ENCODE measurements around the gene PRM3. TPM values are rescaled to one million over a fixed set of nuclear protein-coding genes. Genes with fewer than 3 reads are reported as not detected.

PRM3 gene
- total RNA-seq, 4 donors from 2014 or later, result not detected

DNA sequence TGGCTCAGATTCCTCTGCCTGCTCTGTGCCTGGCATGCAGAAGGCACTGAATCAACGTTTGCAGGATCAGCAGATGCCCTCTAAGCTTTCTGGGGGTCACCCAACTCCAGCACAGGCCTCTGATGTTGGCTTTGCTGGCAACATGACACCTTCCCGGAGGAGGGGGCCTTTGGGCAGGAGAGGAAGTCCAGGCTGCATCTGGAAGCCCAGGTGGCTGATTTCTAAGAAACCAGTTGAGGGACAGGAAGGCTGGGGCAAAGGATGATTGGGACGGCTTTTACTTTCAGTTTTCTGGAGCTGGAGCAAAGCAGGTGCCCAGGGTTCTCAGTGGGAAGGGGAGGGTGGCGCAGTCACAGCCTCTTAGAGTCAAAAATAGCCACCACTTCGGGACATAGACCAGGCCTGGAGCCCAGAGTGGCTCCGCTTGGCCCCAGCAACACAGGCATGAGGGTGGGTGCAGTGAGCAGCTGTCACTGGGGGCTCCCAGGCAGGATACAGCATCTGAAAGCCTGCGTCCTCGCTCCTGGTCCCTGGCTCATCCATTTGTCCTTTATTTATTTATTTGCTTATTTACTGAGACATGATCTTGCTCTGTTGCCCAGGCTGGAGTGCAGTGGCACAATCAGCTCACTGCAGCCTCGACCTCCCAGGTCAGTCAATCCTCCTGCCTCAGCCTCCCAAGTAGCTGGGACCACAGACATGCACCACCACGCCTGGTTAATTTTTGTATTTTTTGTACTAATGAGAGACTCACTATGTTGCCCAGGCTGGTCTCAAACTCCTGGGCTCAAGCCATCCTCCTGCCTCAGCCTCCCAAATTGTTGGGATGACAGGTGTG, 32.6 kb downstream of the PRM3 start:
- H3K4me1 ChIP-seq, result no peaks in the 10 kb centered on the region
- H3K36me3 ChIP-seq, result no peaks in the 10 kb centered on the region
- WGBS, result 83% methylated on average over 9 of the region's 10 CpGs
- TF ChIP-seq, protein P1, sequence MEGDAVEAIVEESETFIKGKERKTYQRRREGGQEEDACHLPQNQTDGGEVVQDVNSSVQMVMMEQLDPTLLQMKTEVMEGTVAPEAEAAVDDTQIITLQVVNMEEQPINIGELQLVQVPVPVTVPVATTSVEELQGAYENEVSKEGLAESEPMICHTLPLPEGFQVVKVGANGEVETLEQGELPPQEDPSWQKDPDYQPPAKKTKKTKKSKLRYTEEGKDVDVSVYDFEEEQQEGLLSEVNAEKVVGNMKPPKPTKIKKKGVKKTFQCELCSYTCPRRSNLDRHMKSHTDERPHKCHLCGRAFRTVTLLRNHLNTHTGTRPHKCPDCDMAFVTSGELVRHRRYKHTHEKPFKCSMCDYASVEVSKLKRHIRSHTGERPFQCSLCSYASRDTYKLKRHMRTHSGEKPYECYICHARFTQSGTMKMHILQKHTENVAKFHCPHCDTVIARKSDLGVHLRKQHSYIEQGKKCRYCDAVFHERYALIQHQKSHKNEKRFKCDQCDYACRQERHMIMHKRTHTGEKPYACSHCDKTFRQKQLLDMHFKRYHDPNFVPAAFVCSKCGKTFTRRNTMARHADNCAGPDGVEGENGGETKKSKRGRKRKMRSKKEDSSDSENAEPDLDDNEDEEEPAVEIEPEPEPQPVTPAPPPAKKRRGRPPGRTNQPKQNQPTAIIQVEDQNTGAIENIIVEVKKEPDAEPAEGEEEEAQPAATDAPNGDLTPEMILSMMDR (IDR thresholded peaks at IDR 0.05), result no peak
- TF ChIP-seq POLR2A (IDR thresholded peaks at IDR 0.05) (no peak), POLR2AphosphoS5 (IDR thresholded peaks at IDR 0.05) (no peak), EP300 (IDR thresholded peaks at IDR 0.05) (no peak)
- H3K9me3 ChIP-seq, result no peaks in the 10 kb centered on the region
- H3K27ac ChIP-seq, result no peak overlapping the region
- no peak for DNase-seq (ENCODE audit: low spot score in 2 of 2)
- no peaks in the 10 kb centered on the region for H3K27me3 ChIP-seq
- no peak overlapping the region for H3K4me3 ChIP-seq

DNA sequence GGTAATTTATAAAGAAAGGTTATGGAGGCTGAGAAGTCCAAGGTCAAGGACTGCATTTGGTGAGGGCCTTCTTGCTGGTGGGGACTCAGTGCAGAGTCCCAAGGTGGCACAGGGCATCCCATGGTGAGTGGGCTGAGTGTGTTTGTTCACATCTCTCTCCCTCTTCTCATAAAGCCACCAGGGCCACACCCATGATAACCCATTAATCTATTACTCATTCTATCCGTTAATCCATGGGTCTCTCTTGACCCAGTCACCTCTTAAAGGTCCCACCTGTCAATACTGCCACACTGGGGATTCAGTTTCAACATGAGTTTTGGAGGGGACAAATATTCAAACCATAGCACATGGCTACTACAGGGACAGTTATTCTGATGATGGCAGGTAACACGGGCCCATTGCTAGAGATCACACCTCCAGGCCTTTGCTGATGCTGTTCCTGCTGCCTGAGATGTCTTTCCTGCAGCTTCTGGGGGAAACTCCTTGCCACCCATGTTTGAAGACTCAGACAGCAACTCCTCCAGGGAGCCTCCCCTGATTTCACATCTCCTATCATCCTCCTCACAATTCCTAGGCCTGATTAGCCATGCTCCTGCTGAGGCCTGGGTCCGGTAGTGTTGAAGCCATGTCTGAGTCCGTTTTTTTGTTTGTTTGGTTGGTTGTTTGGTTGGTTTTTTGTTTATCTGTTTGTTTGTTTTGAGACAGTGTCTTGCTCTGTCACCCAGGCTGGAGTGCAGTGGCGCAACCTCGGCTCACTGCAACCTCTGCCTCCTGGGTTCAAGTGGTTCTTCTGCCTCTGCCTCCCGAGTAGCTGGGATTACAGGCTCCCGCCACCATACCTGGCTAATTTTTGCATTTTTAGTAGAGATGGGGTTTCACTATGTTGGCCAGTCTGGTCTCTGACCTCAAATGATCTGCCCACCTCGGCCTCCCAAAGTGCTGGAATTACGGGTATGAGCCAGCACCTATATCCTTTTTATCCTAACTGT, 33.5 kb downstream of the PRM3 start:
- TF ChIP-seq, protein P1 (IDR thresholded peaks at IDR 0.05), result no peak
- TF ChIP-seq POLR2AphosphoS5 (IDR thresholded peaks at IDR 0.05) (no peak), EP300 (IDR thresholded peaks at IDR 0.05) (no peak), POLR2A (IDR thresholded peaks at IDR 0.05) (no peak)
- DNase-seq (ENCODE audit: low spot score in 2 of 2), result no peak
- Histone ChIP-seq H3K4me3 (no peak overlapping the region), H3K27ac (no peak overlapping the region), H3K36me3 (no peaks in the 10 kb centered on the region), H3K9me3 (no peaks in the 10 kb centered on the region), H3K27me3 (no peaks in the 10 kb centered on the region), H3K4me1 (no peaks in the 10 kb centered on the region)
- 80% methylated on average over 10 of the region's 10 CpGs for WGBS

DNA sequence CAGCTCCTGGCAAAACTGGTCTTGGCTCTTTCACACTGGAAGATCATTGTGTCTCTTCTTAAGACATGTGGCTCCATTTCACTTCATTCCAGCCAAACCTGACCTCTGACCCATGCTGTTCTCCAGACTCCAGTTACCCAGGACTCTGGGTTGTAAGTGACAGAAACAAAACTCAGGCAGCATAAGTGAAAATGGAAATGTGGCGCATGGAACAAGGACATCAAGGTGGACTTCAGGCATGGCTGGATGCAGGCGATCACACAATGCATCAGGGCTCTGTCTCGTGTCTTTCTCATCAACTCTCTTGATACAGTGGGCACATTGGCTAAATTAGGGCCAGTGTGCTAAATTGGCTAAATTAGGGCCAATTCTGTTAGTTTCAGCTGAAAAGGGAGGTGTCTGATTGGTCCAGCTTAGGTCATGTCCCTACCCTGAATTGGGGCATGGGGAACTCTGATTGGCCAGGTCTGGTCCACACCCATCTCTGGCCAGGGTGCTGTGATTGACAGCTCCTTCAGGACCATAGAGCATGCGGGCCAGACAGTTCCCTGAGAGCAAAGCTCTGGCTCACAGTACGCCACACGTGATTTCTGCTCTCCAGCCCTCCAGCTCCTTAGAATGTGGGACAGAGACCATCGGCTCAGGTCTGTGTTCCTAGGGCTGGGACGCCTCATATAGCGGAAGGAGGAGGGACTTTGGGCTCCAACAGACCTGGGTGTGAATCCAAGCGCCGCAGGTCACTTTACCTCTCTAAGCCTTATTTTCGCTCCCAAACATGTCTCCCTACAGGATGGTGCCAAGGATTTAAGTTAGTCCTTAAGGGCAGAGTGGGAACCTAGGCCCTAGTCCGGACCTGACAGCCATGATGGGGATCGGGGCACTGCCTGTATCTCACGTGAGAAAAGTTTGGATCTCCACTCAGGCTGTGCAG, 34.9 kb downstream of the PRM3 start:
- Histone ChIP-seq H3K27ac (no peak overlapping the region), H3K36me3 (no peaks in the 10 kb centered on the region), H3K4me1 (no peaks in the 10 kb centered on the region), H3K9me3 (no peaks in the 10 kb centered on the region), H3K27me3 (no peaks in the 10 kb centered on the region), H3K4me3 (no peak overlapping the region)
- DNase-seq (ENCODE audit: low spot score in 2 of 2), result no peak
- TF ChIP-seq, protein P1 (IDR thresholded peaks at IDR 0.05), result no peak
- TF ChIP-seq EP300 (IDR thresholded peaks at IDR 0.05) (no peak), POLR2AphosphoS5 (IDR thresholded peaks at IDR 0.05) (no peak), POLR2A (IDR thresholded peaks at IDR 0.05) (no peak)
- WGBS, result 97% methylated on average over 15 of the region's 15 CpGs

DNA sequence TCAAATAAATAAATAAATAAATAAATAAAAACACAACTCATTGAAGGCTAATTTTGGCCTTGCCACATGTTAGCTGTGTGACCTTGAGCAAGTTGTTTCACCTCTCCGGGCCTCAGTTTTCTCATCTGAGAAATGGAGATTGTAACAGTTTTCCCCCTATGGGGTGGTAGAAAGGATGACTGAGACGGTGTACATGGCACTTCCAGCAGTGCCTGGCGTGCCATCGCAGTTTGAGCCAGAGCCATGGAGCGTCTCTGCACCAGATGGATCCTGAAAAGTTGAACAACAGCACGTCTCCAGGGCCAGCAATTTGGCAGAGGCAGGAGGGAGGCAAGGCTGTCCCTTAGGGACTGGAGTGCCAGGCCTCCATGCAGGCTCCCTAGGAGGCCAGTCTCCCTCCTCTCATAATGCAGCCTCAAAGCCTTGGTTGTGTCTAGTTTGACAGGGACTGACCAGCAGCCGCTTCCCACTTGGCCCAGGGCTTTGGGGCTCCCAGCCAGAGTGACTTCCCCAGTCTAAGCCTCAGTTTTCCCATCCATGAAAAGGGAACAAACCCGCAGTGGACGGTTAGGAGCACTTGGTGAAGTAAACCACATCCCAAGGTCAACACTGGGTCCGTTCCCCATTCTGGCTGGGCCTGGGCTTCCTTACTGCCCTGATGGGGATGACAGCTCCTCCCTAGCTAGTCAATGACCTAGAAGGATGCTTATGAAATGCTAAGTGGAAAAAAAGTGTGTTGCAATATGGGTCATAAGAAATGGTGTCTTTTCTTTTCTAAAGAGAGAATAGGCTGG, 36.8 kb downstream of the PRM3 start:
- Histone ChIP-seq H3K36me3 (no peaks in the 10 kb centered on the region), H3K4me3 (no peak overlapping the region), H3K4me1 (no peaks in the 10 kb centered on the region), H3K27me3 (no peaks in the 10 kb centered on the region), H3K27ac (no peak overlapping the region), H3K9me3 (no peaks in the 10 kb centered on the region)
- no peak for DNase-seq (ENCODE audit: low spot score in 2 of 2)
- TF ChIP-seq EP300 (IDR thresholded peaks at IDR 0.05) (no peak), POLR2AphosphoS5 (IDR thresholded peaks at IDR 0.05) (no peak), POLR2A (IDR thresholded peaks at IDR 0.05) (no peak)
- TF ChIP-seq, protein P1 (IDR thresholded peaks at IDR 0.05), result no peak
- WGBS, result 67% methylated on average over 7 of the region's 10 CpGs

All from suprapubic skin (tissue), 4 donors.